HG02642 (cell line): Measurements from ENCODE around the gene CTDP1.

Experiments
- ATAC-seq: cut with Tn5 transposase; IDR thresholded peaks from one replicate; pipeline ENCODE4 v1.9.1; 2021; ENCODE audit warnings: mild to moderate bottlenecking; ENCODE audit not compliant: unreplicated experiment, poor library complexity

CTDP1 gene

GRCh38 chr18:79679552-79680099 is at the start of gene CTDP1:
Gene CTDP1 (plus strand): TSS chr18:79679803. CDS start chr18:79679948, 145 bp downstream.
- peak; percentile 70 for ATAC-seq

GRCh38 chr18:79630281-79631095 is 49.1 kb upstream of the CTDP1 start:
- ATAC-seq: no peak

- no peak for ATAC-seq
These were observed 48.5 kb upstream of the CTDP1 start for GRCh38 chr18:79631096-79631507.

GRCh38 chr18:79631761-79632446 is 47.7 kb upstream of the CTDP1 start:
- ATAC-seq: no peak

- ATAC-seq: no peak
These were observed 46.8 kb upstream of the CTDP1 start for GRCh38 chr18:79632765-79633164.

- ATAC-seq: no peak
These were observed 45.4 kb upstream of the CTDP1 start for GRCh38 chr18:79634186-79634585.

- no peak for ATAC-seq
These were observed 44.8 kb upstream of the CTDP1 start for GRCh38 chr18:79634593-79635426.

GRCh38 chr18:79635427-79635726 is 44.2 kb upstream of the CTDP1 start:
- ATAC-seq: no peak

- no peak for ATAC-seq
These were observed 42.3 kb upstream of the CTDP1 start for GRCh38 chr18:79637181-79637920.

GRCh38 chr18:79637921-79638909 is 41.4 kb upstream of the CTDP1 start:
- ATAC-seq: no peak

GRCh38 chr18:79639072-79639829 is 40.4 kb upstream of the CTDP1 start:
- ATAC-seq: no peak

- ATAC-seq: no peak
These were observed 39.4 kb upstream of the CTDP1 start for GRCh38 chr18:79640064-79640672.

- ATAC-seq: no peak
These were observed 38.7 kb upstream of the CTDP1 start for GRCh38 chr18:79640875-79641274.

GRCh38 chr18:79641722-79642497 is 37.7 kb upstream of the CTDP1 start:
- no peak for ATAC-seq

- no peak for ATAC-seq
These were observed 37.0 kb upstream of the CTDP1 start for GRCh38 chr18:79642626-79643025.

GRCh38 chr18:79643054-79643984 is 36.3 kb upstream of the CTDP1 start:
- no peak for ATAC-seq
